T-helper 1 cell treated with Interleukin-12 subunit alpha and Interleukin-12 subunit beta and Interleukin-4 antibody, amounts not matched to agents 30 μg/mL and 1 μg/mL, for 36 hours (primary cell): ENCODE measurements around the gene STPG3.

Source experiments
- H3K27ac Mint-ChIP-seq: one replicate; pipeline ENCODE4 v1.8.0; 2021; ENCODE audit warnings: mild to moderate bottlenecking, mixed read lengths
- H3K27me3 Mint-ChIP-seq: one replicate; pipeline ENCODE4 v1.8.0; 2021; ENCODE audit warnings: low read depth, mixed read lengths
- H3K36me3 Mint-ChIP-seq: one replicate; pipeline ENCODE4 v1.8.0; 2021; ENCODE audit warnings: low read depth, mixed read lengths
- H3K4me1 Mint-ChIP-seq: one replicate; pipeline ENCODE4 v1.8.0; 2021; ENCODE audit warnings: low read depth, mixed read lengths
- H3K4me3 Mint-ChIP-seq: one replicate; pipeline ENCODE4 v1.8.0; 2021; ENCODE audit warnings: mild to moderate bottlenecking, moderate library complexity, mixed read lengths
- H3K9me3 Mint-ChIP-seq: one replicate; pipeline ENCODE4 v1.8.0; 2021; ENCODE audit warnings: mixed read lengths

Gene STPG3

GRCh38 chr9:137218212-137218753, 32.8 kb upstream of the STPG3 start:
- Mint-ChIP-seq H3K27me3 (no peaks in the 10 kb centered on the region), H3K27ac (no peak overlapping the region), H3K4me3 (no peak overlapping the region), H3K9me3 (no peaks in the 10 kb centered on the region), H3K36me3 (no peaks in the 10 kb centered on the region), H3K4me1 (no peaks in the 10 kb centered on the region)

GRCh38 chr9:137218754-137219271, 32.3 kb upstream of the STPG3 start:
- no peaks in the 10 kb centered on the region for H3K27me3 Mint-ChIP-seq
- no peaks in the 10 kb centered on the region for H3K9me3 Mint-ChIP-seq
- no peaks in the 10 kb centered on the region for H3K36me3 Mint-ChIP-seq
- no peaks in the 10 kb centered on the region for H3K4me1 Mint-ChIP-seq
- H3K4me3 Mint-ChIP-seq: no peak overlapping the region
- no peak overlapping the region for H3K27ac Mint-ChIP-seq

- Mint-ChIP-seq H3K27me3 (no peaks in the 10 kb centered on the region), H3K36me3 (no peaks in the 10 kb centered on the region), H3K27ac (no peak overlapping the region), H3K4me1 (no peaks in the 10 kb centered on the region), H3K9me3 (no peaks in the 10 kb centered on the region), H3K4me3 (no peak overlapping the region)
These were observed 31.2 kb upstream of the STPG3 start for GRCh38 chr9:137219757-137220316.

GRCh38 chr9:137220317-137221094, 30.6 kb upstream of the STPG3 start:
- Mint-ChIP-seq H3K27ac (no peak overlapping the region), H3K4me3 (peak overlapping the region; percentile 53), H3K4me1 (no peaks in the 10 kb centered on the region), H3K9me3 (no peaks in the 10 kb centered on the region), H3K27me3 (no peaks in the 10 kb centered on the region), H3K36me3 (no peaks in the 10 kb centered on the region)

GRCh38 chr9:137221095-137221505, 30.0 kb upstream of the STPG3 start:
- H3K36me3 Mint-ChIP-seq: no peaks in the 10 kb centered on the region

GRCh38 chr9:137221506-137222111, 29.5 kb upstream of the STPG3 start:
- no peaks in the 10 kb centered on the region for H3K36me3 Mint-ChIP-seq
- no peaks in the 10 kb centered on the region for H3K27me3 Mint-ChIP-seq
- no peaks in the 10 kb centered on the region for H3K4me1 Mint-ChIP-seq
- no peak overlapping the region for H3K4me3 Mint-ChIP-seq
- H3K9me3 Mint-ChIP-seq: no peaks in the 10 kb centered on the region
- no peak overlapping the region for H3K27ac Mint-ChIP-seq

More at GRCh38 chr9:137221095-137221505, 30.0 kb upstream of the STPG3 start:
- H3K27ac Mint-ChIP-seq: no peak overlapping the region
- H3K4me1 Mint-ChIP-seq: no peaks in the 10 kb centered on the region
- H3K9me3 Mint-ChIP-seq: no peaks in the 10 kb centered on the region
- H3K27me3 Mint-ChIP-seq: no peaks in the 10 kb centered on the region
- peak overlapping the region; percentile 53 for H3K4me3 Mint-ChIP-seq

GRCh38 chr9:137222190-137223077, 28.7 kb upstream of the STPG3 start, which contains the start of gene RNF208:
Gene RNF208, minus strand, starts transcription at chr9:137222240. Its CDS starts 1,028 bp downstream, at chr9:137221212.
- no peaks in the 10 kb centered on the region for H3K36me3 Mint-ChIP-seq
- H3K4me3 Mint-ChIP-seq: peak within 1 kb of the TSS; percentile 80
- H3K9me3 Mint-ChIP-seq: no peaks in the 10 kb centered on the region
- peaks cover under 1% of the 10 kb centered on the region for H3K4me1 Mint-ChIP-seq
- H3K27ac Mint-ChIP-seq: peak within 1 kb of the TSS; percentile 82
- no peaks in the 10 kb centered on the region for H3K27me3 Mint-ChIP-seq

GRCh38 chr9:137223078-137223970, 27.8 kb upstream of the STPG3 start:
- Mint-ChIP-seq H3K27me3 (no peaks in the 10 kb centered on the region), H3K4me1 (peaks cover 3% of the 10 kb centered on the region), H3K36me3 (no peaks in the 10 kb centered on the region), H3K9me3 (no peaks in the 10 kb centered on the region), H3K27ac (peak overlapping the region; percentile 82), H3K4me3 (peak overlapping the region; percentile 80)

GRCh38 chr9:137224830-137225694, 26.0 kb upstream of the STPG3 start, which contains the start of gene CYSRT1:
Gene CYSRT1, plus strand, starts transcription at chr9:137225174. Its CDS starts 448 bp downstream, at chr9:137225622.
- peak within 1 kb of the TSS; percentile 78 for H3K27ac Mint-ChIP-seq
- H3K4me3 Mint-ChIP-seq: peak within 1 kb of the TSS; percentile 80
- no peaks in the 10 kb centered on the region for H3K36me3 Mint-ChIP-seq
- H3K9me3 Mint-ChIP-seq: no peaks in the 10 kb centered on the region
- no peaks in the 10 kb centered on the region for H3K27me3 Mint-ChIP-seq
- H3K4me1 Mint-ChIP-seq: peaks cover 3% of the 10 kb centered on the region

GRCh38 chr9:137225699-137226331, 25.3 kb upstream of the STPG3 start:
- H3K27me3 Mint-ChIP-seq: no peaks in the 10 kb centered on the region
- no peaks in the 10 kb centered on the region for H3K9me3 Mint-ChIP-seq
- no peaks in the 10 kb centered on the region for H3K36me3 Mint-ChIP-seq
- H3K27ac Mint-ChIP-seq: no peak overlapping the region
- H3K4me1 Mint-ChIP-seq: peaks cover 3% of the 10 kb centered on the region
- H3K4me3 Mint-ChIP-seq: no peak overlapping the region

- no peaks in the 10 kb centered on the region for H3K36me3 Mint-ChIP-seq
- no peaks in the 10 kb centered on the region for H3K9me3 Mint-ChIP-seq
- H3K4me1 Mint-ChIP-seq: peaks cover 3% of the 10 kb centered on the region
- no peaks in the 10 kb centered on the region for H3K27me3 Mint-ChIP-seq
- no peak overlapping the region for H3K4me3 Mint-ChIP-seq
- no peak overlapping the region for H3K27ac Mint-ChIP-seq
These were observed 24.6 kb upstream of the STPG3 start for GRCh38 chr9:137226338-137227053.
